Activated CD8-positive, alpha-beta T cell treated with anti-CD3 and anti-CD28 coated beads for 36 hours (primary cell): ENCODE measurements around the gene CAMTA1. TPM values are rescaled to one million over a fixed set of nuclear protein-coding genes. Genes with fewer than 3 reads are reported as not detected.

ENCODE experiments used
- ATAC-seq: fragments of 200-7000 bp; cut with Tn5 transposase; one replicate; pipeline ENCODE4 v1.10.0; 2021; ENCODE audit warnings: mild to moderate bottlenecking, moderate library complexity
- CTCF ChIA-PET: fragments of 350-600 bp; sonication (Branson Sonifier 250); formaldehyde crosslinking; loops from one replicate; lab custom pipeline; 2021; ENCODE audit warnings: antibody characterized with exemption; lab: Charles Lee
- POLR2A ChIA-PET: fragments of 350-600 bp; sonication (Branson Sonifier 250); formaldehyde crosslinking; loops from one replicate; lab custom pipeline; 2021; ENCODE audit warnings: antibody characterized with exemption; lab: Charles Lee
- DNase-seq: peaks from one replicate; pipeline ENCODE4 v3.0.0-alpha.2; 2020
- H3K27ac Mint-ChIP-seq: one replicate; pipeline ENCODE4 v1.8.0; 2021; ENCODE audit warnings: mild to moderate bottlenecking, mixed read lengths
- H3K27me3 Mint-ChIP-seq: one replicate; pipeline ENCODE4 v1.8.0; 2021; ENCODE audit warnings: mixed read lengths
- H3K36me3 Mint-ChIP-seq: one replicate; pipeline ENCODE4 v1.8.0; 2021; ENCODE audit warnings: low read depth, mixed read lengths
- H3K4me1 Mint-ChIP-seq: one replicate; pipeline ENCODE4 v1.8.0; 2021; ENCODE audit warnings: low read depth, mixed read lengths
- H3K4me3 Mint-ChIP-seq: one replicate; pipeline ENCODE4 v1.8.0; 2021; ENCODE audit warnings: mild to moderate bottlenecking, moderate library complexity, mixed read lengths
- H3K9me3 Mint-ChIP-seq: one replicate; pipeline ENCODE4 v1.8.0; 2021; ENCODE audit warnings: mixed read lengths
- CTCF ChIP-seq: fragments of 200-600 bp; IDR thresholded peaks from one replicate; pipeline ENCODE4 v1.8.0; 2022; ENCODE audit warnings: antibody characterized with exemption, mild to moderate bottlenecking
- intact Hi-C: fragments of 100-400 bp; cut with micrococcal nuclease; formaldehyde crosslinking; loops from one replicate; pipeline ENCODE4 v1.10.0; 2022
- total RNA-seq, 2 experiments: library from RNA; stranded (reverse); gene quantifications; one replicate each; pipeline ENCODE4 v1.2.3, GENCODE V29; 2021

Gene CAMTA1
- total RNA-seq, 2 experiments from 2014 or later, result 67.7 to 70.9 TPM

- ChIA-PET CTCF (no interaction called here), POLR2A (no interaction called here)
- H3K36me3 Mint-ChIP-seq, result no peaks in the 10 kb centered on the region
- H3K9me3 Mint-ChIP-seq, result no peaks in the 10 kb centered on the region
- no peak overlapping the region for H3K27ac Mint-ChIP-seq
- H3K27me3 Mint-ChIP-seq, result no peaks in the 10 kb centered on the region
- intact Hi-C loops, result no loop called here
- no peak for TF ChIP-seq CTCF
- H3K4me1 Mint-ChIP-seq, result no peaks in the 10 kb centered on the region
- H3K4me3 Mint-ChIP-seq, result no peak overlapping the region
- no peak for ATAC-seq
- no peak for DNase-seq
Observed at GRCh38 chr1:7611421-7612010, 826.3 kb downstream of the CAMTA1 start.

DNA sequence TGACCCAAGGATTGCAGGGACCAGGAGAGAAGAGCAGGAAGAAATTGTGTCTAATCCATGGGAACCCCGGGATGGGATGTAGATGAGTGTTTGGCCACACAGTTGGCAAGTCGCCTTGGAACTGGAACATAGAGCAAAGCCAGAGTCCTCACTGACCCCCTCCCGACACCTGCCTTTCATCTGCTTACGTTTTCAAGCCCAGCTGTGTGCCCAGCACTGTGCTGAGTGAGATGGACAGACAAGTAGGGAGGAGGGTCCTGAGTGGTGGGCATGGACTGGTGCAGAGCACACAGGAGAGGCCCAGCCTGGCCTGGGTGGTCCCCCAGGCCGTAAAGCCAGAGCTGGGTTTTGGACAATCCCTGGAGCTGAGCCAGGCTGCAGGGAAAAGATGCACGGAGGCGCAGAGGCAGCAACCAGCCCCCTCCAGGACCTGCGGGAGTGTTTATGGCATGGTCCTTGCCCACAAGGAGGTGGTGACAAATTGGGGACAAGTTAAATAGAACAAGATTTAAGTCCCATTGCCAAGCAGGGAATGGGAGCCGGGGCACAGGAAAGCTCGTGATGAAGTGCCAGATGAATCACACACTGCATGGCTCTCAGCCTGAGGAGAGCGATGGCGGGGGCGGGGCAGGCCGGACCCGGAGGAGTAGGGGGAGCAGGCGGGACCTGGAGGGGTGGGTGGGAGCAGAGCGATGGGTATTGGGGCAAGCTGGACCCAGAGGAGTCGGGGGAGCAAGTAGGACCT is 828.0 kb downstream of the CAMTA1 start:
- ChIA-PET CTCF (no interaction called here), POLR2A (no interaction called here)
- no peak overlapping the region for H3K4me3 Mint-ChIP-seq
- H3K27ac Mint-ChIP-seq, result no peak overlapping the region
- DNase-seq (no peak), ATAC-seq (no peak)
- H3K9me3 Mint-ChIP-seq, result no peaks in the 10 kb centered on the region
- no peaks in the 10 kb centered on the region for H3K4me1 Mint-ChIP-seq
- H3K36me3 Mint-ChIP-seq, result no peaks in the 10 kb centered on the region
- intact Hi-C loops, result no loop called here
- TF ChIP-seq CTCF, result no peak
- H3K27me3 Mint-ChIP-seq, result no peaks in the 10 kb centered on the region

GRCh38 chr1:7613851-7614205 is 828.6 kb downstream of the CAMTA1 start:
- ATAC-seq, result no peak
- ChIA-PET POLR2A (no interaction called here), CTCF (no interaction called here)
- Mint-ChIP-seq H3K27me3 (no peaks in the 10 kb centered on the region), H3K4me1 (no peaks in the 10 kb centered on the region), H3K27ac (no peak overlapping the region), H3K36me3 (no peaks in the 10 kb centered on the region), H3K4me3 (no peak overlapping the region), H3K9me3 (no peaks in the 10 kb centered on the region)
- no peak for TF ChIP-seq CTCF
- intact Hi-C loops, result no loop called here
- DNase-seq, result no peak

GRCh38 chr1:7614576-7615074 is 829.4 kb downstream of the CAMTA1 start:
- no peak for TF ChIP-seq CTCF
- no peak for DNase-seq
- no peaks in the 10 kb centered on the region for H3K36me3 Mint-ChIP-seq
- H3K9me3 Mint-ChIP-seq, result no peaks in the 10 kb centered on the region
- CTCF ChIA-PET, result no interaction called here
- no peak overlapping the region for H3K27ac Mint-ChIP-seq
- H3K27me3 Mint-ChIP-seq, result no peaks in the 10 kb centered on the region
- no peak overlapping the region for H3K4me3 Mint-ChIP-seq
- H3K4me1 Mint-ChIP-seq, result no peaks in the 10 kb centered on the region
- ATAC-seq, result no peak
- intact Hi-C loops, result no loop called here
- POLR2A ChIA-PET, result no interaction called here

DNA sequence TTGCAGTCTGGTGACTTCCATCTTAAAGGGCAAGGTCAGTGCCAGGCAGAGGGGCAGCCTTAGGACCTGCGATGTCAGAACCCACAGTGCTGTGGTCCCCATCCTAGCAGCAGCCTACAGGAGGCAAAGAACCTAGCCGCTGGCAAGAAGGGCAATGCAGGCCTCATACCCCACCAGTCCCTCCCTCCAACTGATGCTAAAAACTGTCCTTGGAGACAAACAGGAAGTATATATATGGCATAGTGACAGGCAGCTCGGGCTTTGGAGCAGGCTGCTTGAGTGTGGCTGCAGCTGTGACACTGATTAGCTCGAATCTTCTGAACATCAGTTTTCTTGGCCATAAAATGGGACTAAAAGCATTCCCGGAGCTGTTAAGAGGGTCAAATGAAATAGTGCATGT is 829.9 kb downstream of the CAMTA1 start:
- Mint-ChIP-seq H3K4me1 (no peaks in the 10 kb centered on the region), H3K4me3 (no peak overlapping the region)
- no peak for DNase-seq

More for the DNA sequence above, 829.9 kb downstream of the CAMTA1 start:
- Mint-ChIP-seq H3K27ac (no peak overlapping the region), H3K27me3 (no peaks in the 10 kb centered on the region), H3K36me3 (no peaks in the 10 kb centered on the region), H3K9me3 (no peaks in the 10 kb centered on the region)
- TF ChIP-seq CTCF, result no peak
- ATAC-seq, result no peak
- ChIA-PET POLR2A (no interaction called here), CTCF (no interaction called here)
- intact Hi-C loops, result no loop called here
